PC-9 (cell line): ENCODE measurements around the gene ZBTB43.

Source experiments
- EZH2 ChIP-seq: fragments of 200-600 bp; sonication (generic); IDR thresholded peaks from 2 replicates; pipeline ENCODE4 v1.8.0; 2017; ENCODE audit warnings: antibody characterized with exemption, low read depth
- TF ChIP-seq, protein P1 (sequence below): fragments of 200-600 bp; sonication (generic); conservative IDR thresholded peaks from 2 replicates; pipeline ENCODE4 v1.6.1; 2017; ENCODE audit warnings: mixed run types, antibody characterized with exemption, mild to moderate bottlenecking, moderate library complexity

DNA sequence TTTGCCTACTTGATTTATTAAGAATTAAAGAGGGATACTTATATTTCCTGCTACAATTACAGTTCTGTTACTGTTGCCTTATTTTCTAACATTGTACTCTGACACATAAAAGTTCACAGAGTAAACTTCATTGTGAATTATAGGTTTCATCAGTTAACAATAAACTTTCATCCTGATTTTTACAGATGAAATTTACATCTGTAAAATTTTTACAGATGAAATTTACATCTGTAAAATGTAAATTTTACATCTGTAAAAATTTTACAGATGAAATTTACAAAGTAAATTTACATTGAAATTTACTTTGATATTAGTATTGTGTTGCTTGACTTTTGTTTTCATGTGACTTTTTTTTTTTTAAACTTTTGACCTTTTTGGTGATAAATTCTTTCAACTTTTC lies 9.3 kb downstream of the ZBTB43 start:
- TF ChIP-seq, protein P1, sequence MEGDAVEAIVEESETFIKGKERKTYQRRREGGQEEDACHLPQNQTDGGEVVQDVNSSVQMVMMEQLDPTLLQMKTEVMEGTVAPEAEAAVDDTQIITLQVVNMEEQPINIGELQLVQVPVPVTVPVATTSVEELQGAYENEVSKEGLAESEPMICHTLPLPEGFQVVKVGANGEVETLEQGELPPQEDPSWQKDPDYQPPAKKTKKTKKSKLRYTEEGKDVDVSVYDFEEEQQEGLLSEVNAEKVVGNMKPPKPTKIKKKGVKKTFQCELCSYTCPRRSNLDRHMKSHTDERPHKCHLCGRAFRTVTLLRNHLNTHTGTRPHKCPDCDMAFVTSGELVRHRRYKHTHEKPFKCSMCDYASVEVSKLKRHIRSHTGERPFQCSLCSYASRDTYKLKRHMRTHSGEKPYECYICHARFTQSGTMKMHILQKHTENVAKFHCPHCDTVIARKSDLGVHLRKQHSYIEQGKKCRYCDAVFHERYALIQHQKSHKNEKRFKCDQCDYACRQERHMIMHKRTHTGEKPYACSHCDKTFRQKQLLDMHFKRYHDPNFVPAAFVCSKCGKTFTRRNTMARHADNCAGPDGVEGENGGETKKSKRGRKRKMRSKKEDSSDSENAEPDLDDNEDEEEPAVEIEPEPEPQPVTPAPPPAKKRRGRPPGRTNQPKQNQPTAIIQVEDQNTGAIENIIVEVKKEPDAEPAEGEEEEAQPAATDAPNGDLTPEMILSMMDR = no peak
- TF ChIP-seq EZH2 = no peak
